ENCODE measurements around the gene NID1. TPM values are rescaled to one million over a fixed set of nuclear protein-coding genes. Genes with fewer than 3 reads are reported as not detected.

The NID1 gene
- total and polyA plus RNA-seq, 2 of the 4 experiments (the other 2 are of a cell fraction), result 21.9 to 83.3 TPM

DNA sequence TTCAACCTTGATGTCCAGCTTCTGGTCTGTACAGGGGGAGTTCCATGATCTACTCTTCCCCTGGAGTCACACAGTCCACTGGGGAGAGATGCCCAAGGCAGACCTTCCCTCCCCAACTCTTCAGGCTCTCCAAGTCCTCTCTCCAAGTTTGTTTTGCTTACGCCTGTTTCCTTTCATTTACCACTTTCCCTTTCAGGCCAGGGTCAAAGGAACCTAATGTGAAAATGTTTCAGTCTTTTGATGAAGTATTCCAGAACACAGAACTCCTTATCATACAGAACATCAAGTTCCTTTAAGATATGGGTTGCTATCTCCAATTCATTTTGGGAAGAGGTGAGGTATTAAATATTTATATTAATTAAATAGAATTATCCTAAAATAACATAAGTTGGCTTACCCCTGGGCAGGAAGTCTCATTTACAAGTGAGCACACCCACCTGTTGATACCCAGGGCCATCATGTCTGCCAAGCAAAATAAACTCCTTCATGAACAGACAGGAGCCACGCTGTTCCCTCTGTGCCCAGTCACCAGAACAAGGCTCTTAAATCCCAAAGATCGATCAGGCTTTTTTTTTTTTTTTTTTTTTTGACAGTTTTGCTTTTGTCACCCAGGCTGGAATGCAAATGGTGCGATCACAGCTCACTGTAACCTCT lies 116.0 kb downstream of the NID1 start:
- H3K27ac ChIP-seq (ENCODE audit: insufficient read depth, low read length), result no peak overlapping the region
- CTCF ChIA-PET, result interaction anchor here (0.6 to 2.9 kb wide), 3 partner anchors 23 to 132 kb away, joined by 3 to 8 read pairs (median 7); no protein-coding TSS in a partner anchor

More for the DNA sequence above, 116.0 kb downstream of the NID1 start:
- DNase-seq, result no peak
- WGBS, 2 experiments (ENCODE audit: extremely low coverage in 2 of 2, insufficient read length in 1 of 2), result no CpG with 5 or more reads among the region's 4 CpGs
- Histone ChIP-seq H4K91ac (ENCODE audit: insufficient read depth, low read depth, low read length) (no peak overlapping the region), H3K56ac (ENCODE audit: extremely low read depth, insufficient read depth, low read length) (no peak overlapping the region), H3K4me2 (ENCODE audit: low read depth, low read length) (no peak overlapping the region), H3K36me3 (ENCODE audit: control insufficient read depth, insufficient read depth, low read length) (no peaks in the 10 kb centered on the region), H3K18ac (ENCODE audit: low read depth, low read length) (no peak overlapping the region), H3K9me3 (ENCODE audit: control insufficient read depth, insufficient read depth, low read length) (peaks cover 15% of the 10 kb centered on the region), H3K79me1 (ENCODE audit: low read depth in 1 of 2, low read length in 2 of 2) (no peaks in the 10 kb centered on the region), H3K4ac (ENCODE audit: low read depth, low read length) (no peak overlapping the region), H2AK9ac (replicated peaks; ENCODE audit: low read depth, low read length, poor library complexity) (no peak overlapping the region), H2BK15ac (ENCODE audit: low read depth, low read length) (no peak overlapping the region), H2AK5ac (ENCODE audit: low read depth, low read length) (no peak overlapping the region), H2BK5ac (ENCODE audit: low read depth, low read length, poor library complexity, severe bottlenecking) (no peak overlapping the region), H4K5ac (ENCODE audit: low read depth, low read length) (no peak overlapping the region), H2BK120ac (ENCODE audit: low read depth, low read length) (no peak overlapping the region), H2BK20ac (ENCODE audit: low read depth, low read length) (no peak overlapping the region), H2AFZ (replicated peaks; ENCODE audit: low read length, poor library complexity) (no peak overlapping the region), H3K23ac (ENCODE audit: low read depth, low read length) (no peak overlapping the region), H3K4me1 (ENCODE audit: control insufficient read depth, insufficient read depth, low read length) (peaks cover 1% of the 10 kb centered on the region), H3K27me3 (ENCODE audit: control insufficient read depth, insufficient read depth, low read length) (peaks cover 7% of the 10 kb centered on the region), H3K4me3 (ENCODE audit: insufficient read depth, low read depth, low read length) (no peak overlapping the region), H4K20me1 (ENCODE audit: insufficient read depth, low read length) (peaks cover 2% of the 10 kb centered on the region; the same call in 1 of the 2 replicates), H3K9ac (ENCODE audit: low read depth, low read length) (no peak overlapping the region), H3K9me1 (ENCODE audit: insufficient read depth, low read length) (peaks cover under 1% of the 10 kb centered on the region), H4K8ac (ENCODE audit: low read depth in 2 of 2, low read length in 2 of 2) (no peak overlapping the region), H3K14ac (replicated peaks; ENCODE audit: low read depth, low read length) (no peak overlapping the region)
- no TSS peak for BruUV-seq (replicated peaks)
- POLR2A ChIA-PET (ENCODE audit: unreplicated experiment), result no interaction called here
- no peak for ATAC-seq (ENCODE audit: low read depth)
- no peak for TF ChIP-seq MAFK (IDR thresholded peaks at IDR 0.05; ENCODE audit: low read depth, low read length)
- TF ChIP-seq, protein P1, sequence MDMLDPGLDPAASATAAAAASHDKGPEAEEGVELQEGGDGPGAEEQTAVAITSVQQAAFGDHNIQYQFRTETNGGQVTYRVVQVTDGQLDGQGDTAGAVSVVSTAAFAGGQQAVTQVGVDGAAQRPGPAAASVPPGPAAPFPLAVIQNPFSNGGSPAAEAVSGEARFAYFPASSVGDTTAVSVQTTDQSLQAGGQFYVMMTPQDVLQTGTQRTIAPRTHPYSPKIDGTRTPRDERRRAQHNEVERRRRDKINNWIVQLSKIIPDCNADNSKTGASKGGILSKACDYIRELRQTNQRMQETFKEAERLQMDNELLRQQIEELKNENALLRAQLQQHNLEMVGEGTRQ (IDR thresholded peaks at IDR 0.05; ENCODE audit: low read depth, low read length), result no peak
- no peak for TF ChIP-seq BHLHE40 (IDR thresholded peaks at IDR 0.05; ENCODE audit: low read depth, low read length)
- TF ChIP-seq RFX5 (IDR thresholded peaks at IDR 0.05; ENCODE audit: low read depth, low read length), result no peak
- TF ChIP-seq CTCF (conservative IDR thresholded peaks at IDR 0.05; ENCODE audit: low read depth, low read length), result no peak
- no peak for TF ChIP-seq CEBPB (IDR thresholded peaks at IDR 0.05; ENCODE audit: low read depth, low read length)
- TF ChIP-seq SMC3 (IDR thresholded peaks at IDR 0.05; ENCODE audit: low read depth, low read length), result no peak
- no peak for TF ChIP-seq FOS (IDR thresholded peaks at IDR 0.05; ENCODE audit: low read depth, low read length)
- no peak for TF ChIP-seq POLR2A (IDR thresholded peaks at IDR 0.05; ENCODE audit: low read depth, low read length)
- no peak for TF ChIP-seq ELK1 (IDR thresholded peaks at IDR 0.05; ENCODE audit: borderline replicate concordance, low read depth, low read length)
- TF ChIP-seq MXI1 (IDR thresholded peaks at IDR 0.05; ENCODE audit: borderline replicate concordance, low read depth, low read length), result no peak
- TF ChIP-seq RCOR1 (IDR thresholded peaks at IDR 0.05; ENCODE audit: insufficient replicate concordance, low read length), result no peak
- no peak for TF ChIP-seq NFE2L2 (IDR thresholded peaks at IDR 0.05; ENCODE audit: low read depth, low read length)
- TF ChIP-seq MAZ (IDR thresholded peaks at IDR 0.05; ENCODE audit: borderline replicate concordance, low read depth, low read length), result no peak
- TF ChIP-seq CHD1 (IDR thresholded peaks at IDR 0.05; ENCODE audit: low read depth, low read length), result no peak
- TF ChIP-seq RAD21 (IDR thresholded peaks at IDR 0.05; ENCODE audit: low read length), result no peak
- intact Hi-C loops (cut with micrococcal nuclease) (no loop called here), dilution Hi-C loops (cut with HindIII; ENCODE audit: low sequenced_read_pairs, unreplicated experiment) (no loop called here), in situ Hi-C loops (cut with MboI; ENCODE audit: low sequenced_read_pairs) (no loop called here)
